GM19397 (cell line): ENCODE measurements around the gene PIGS.
"Not testable (repeated sequence)": the region's sequence is repeated elsewhere in the genome, so short reads cannot be mapped to it uniquely, and the experiment has no call there.

ENCODE experiments used
- ATAC-seq: cut with Tn5 transposase; IDR thresholded peaks from one replicate; pipeline ENCODE4 v1.9.1; 2021; ENCODE audit warnings: mild to moderate bottlenecking, moderate library complexity; ENCODE audit not compliant: unreplicated experiment

PIGS gene

DNA sequence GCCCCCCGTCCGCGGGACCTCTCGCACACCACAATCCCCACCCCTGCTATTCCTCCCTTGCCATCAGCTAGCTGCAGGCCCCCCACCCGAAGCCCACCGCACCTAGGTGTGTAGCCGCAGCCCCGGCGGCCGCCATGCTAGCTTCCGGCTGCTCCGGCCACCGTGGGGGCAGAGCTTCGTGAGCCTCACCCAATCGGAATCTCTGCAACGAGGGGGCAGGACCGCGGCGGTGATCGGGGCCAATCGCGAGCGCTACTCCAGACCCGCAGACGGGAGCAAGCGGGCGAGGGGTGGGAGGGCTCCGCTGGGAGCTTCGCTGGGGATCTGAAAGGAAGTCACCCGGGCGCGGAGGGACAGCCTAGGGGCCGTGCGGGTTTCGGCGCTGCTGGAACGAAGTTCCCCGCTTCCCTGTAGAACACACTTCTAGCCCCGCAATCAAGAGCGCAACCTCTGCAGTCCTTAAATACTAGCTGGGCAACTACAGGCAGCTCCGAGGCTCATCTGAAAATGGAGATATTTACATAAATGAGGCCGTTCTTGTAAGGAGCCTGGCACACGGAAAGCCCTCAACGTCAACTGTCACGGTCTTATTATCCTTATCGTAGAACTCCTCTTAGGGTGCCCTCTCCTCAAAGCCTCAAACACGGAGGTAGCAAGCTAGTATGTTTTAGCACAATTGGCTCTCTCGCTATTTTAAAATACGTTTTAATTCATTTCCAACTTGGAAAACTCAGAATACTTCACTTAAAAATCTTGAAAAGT lies at the start of gene PIGS:
PIGS (minus strand) TSS at position 164 of the 762 bp plus-strand sequence; CDS start at position 136, 28 bp downstream.
- peak; percentile 91 for ATAC-seq

DNA sequence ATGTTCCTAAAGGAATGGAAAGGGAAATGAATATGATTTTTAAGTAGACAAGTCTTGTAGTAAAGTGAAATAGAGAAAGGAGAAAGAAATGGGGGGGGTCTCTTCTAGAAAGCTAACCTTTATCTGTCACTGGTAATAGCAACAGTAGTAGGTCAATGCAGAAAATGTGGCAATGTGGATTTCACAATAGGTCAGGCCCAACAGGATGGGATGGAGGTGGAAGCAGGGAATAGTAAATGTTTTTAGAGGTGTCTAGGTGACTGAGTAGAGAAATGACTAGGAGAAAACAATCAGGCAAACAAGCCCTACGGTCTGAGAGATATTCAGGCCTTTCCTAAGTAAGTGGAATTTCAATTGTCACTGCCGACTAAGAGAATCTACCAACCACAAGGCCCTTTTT lies 48.7 kb upstream of the PIGS start:
- ATAC-seq, result no peak

DNA sequence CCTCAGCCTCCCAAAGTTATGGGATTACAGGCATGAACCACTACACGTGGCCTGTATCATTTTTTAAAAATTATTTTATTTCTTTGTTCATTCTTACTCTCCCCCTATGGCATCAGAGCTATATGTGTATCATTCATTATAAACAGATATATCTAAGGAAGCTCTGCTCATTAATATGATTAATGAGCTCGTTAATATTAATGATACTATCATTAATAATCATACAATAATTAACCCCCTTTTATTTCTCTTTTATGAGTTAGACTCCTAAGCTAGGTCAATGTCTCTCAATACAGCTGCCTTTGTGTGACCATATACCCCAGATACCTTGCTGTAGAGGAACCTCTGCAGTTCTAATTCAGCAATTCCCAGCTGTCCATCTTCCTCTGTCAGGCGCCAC lies 47.1 kb upstream of the PIGS start:
- ATAC-seq, result no peak

DNA sequence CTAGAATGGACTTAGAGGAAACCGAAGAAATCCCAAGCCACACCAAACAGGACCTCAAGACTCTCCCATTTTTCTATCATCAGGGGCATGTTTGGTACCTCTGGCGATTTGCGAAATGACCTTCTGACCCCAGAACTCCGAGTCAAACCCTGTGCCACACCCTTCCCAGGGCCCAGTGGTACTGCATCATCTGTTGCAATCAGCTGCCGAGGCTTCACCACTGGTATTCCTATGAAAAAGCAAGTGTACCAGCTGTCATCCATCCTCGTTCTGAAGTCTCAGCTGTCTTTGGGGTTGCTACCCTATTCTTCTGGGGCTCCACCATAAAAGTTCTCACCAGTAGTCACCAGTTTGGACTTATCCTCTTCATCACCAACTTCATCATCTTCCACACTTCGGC lies 45.0 kb upstream of the PIGS start:
- no peak for ATAC-seq

DNA sequence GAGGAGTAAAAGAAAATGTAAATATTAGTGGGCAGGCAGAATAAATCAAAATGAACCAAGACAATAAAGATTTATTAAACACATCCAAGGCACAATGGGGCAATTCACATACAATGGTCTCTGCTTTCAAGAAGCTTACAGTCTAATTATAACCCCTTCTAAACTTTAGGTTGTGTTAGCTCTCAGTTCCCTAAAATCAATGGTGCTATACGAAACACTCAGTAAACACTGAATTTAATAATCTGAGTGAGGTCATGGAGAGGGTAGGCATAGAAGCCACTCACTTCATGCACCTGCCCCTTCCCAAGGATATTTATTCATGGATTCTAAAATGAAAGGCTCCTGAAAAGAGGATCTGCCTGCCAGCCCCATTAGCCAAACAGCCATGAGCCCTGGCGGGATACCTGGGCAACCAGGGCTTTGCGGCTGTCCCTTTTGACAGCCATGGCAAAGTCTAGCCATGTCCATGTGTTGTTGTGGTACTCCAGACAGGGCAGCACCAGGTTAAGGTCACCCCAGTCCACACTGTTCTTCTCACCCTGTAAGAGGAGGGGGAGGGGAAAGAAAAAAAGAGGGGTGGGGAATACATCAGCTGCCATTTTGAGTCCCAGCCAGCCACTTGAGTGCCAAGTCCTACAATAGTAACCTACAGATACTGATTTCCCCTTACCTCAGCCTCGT lies 44.1 kb upstream of the PIGS start:
- no peak for ATAC-seq

DNA sequence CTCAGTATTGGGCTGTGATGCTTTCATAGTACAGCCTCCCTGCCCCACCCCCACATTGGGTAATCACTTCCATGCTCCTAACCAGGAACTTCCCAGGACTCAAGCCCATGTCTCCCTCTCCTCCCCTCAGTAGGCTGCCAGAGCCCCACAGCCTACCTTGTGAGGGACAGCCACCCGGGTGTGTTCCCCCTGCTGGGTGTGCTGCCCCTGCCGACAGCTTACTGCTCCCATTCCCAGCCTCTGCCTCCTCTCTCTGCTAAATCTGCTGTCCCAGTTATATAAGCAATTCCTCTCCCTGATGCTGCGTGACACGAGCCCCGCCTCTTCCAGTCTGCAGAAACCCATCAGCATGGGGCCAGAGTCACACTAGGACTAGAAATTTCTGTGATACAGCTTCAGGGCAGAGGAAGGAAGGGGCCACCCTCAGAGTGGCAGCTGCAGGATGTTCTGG lies 42.6 kb upstream of the PIGS start, which contains the start of gene RSKR:
RSKR (minus strand) TSS at position 255 of the 451 bp plus-strand sequence; CDS start at position 231, 24 bp downstream.
- no peak for ATAC-seq

DNA sequence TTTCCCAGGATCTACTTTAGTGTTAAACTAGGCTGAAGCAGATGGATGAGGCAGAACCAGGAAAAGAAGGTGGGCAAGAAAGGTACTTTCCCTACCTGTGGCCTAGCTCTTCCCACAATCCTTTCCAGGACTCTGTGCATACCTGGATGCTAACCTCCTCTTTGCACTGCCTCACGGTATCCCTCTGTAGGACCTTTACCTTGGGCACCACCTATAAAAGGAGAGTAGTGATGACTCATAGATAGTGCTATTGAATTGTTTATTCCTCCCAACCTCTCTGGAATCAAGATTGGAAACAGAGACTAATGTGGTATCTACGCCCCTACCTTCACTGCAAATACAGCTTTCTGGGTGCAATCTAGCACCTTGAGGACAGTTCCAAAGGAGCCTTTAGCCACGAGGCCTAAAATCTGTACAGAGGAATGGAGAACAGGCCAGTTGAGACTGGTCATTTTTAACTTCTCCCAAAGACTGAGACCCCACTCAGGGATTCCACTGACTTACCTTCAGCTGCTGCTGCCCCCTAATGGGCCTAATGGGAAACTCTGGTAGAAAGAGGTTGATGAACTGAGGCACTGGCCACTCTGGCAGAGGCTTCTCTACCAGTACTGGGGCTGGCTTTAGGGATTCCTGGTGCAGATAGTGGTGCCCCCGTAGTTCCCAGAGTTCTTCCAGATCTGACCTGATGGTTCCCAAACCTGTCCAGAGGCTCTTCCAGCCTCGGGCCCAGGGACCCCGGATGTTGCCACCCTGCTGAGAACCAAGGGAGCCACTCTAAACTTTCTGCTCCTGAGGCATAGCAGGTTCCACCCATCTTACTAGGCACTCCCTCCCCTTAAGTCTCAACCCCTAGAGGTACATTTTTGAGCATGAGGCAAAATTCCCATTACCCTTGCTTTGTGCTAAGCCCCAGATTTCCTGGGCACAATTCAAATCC lies 41.9 kb upstream of the PIGS start:
- no peak for ATAC-seq

DNA sequence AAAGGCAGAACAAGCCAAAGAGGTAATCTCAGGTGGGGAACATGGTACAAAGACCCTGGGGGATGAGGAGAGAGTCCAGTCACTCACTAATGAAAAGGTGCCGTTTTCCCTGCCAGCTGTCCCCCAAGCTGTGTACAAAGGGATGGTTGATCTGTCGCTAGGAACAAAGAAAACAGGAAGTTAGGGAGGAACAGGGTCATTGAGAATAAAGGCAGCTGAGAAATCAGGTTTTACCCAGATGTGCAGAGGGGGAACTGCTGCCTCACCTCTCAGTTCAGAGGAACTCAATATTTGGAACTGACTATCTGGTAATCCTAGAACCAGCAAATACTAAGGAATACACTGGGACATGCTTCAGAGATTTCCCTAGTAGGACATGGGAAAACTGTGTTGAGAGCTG lies 41.2 kb upstream of the PIGS start:
- ATAC-seq, result no peak

DNA sequence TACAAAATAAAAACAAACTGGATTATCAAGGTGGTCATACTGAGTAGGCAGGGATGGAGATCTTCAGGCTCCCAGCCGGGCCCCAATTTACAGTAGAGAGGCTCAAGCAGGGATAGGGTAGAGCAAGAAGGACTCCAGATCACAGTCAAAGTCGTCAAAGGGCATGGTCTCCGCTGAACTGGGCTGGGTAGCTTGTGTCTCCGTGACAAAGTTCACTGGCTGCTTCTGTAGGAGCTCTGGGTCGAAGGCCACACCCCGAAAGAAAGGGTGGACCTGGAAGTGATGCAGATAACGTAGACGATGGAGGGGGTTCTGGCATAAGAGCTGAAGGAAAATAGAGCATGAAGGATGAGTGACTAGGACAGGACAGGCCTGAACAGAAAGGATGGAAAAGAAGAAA lies 39.1 kb upstream of the PIGS start:
- no peak for ATAC-seq

DNA sequence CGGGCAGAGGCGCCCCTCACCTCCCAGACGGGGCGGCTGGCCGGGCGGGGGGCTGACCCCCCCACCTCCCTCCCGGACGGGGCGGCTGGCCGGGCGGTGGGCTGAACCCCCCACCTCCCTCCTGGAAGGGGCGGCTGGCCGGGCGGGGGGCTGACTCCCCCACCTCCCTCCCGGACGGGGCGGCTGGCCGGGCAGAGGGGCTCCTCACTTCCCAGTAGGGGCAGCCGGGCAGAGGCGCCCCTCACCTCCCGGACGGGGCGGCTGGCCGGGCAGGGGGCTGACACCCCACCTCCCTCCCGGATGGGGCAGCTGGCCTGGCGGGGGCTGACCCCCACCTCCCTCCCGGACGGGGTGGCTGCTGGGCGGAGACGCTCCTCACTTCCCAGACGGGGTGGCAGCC lies 32.7 kb upstream of the PIGS start:
- not testable (repeated sequence) for ATAC-seq

DNA sequence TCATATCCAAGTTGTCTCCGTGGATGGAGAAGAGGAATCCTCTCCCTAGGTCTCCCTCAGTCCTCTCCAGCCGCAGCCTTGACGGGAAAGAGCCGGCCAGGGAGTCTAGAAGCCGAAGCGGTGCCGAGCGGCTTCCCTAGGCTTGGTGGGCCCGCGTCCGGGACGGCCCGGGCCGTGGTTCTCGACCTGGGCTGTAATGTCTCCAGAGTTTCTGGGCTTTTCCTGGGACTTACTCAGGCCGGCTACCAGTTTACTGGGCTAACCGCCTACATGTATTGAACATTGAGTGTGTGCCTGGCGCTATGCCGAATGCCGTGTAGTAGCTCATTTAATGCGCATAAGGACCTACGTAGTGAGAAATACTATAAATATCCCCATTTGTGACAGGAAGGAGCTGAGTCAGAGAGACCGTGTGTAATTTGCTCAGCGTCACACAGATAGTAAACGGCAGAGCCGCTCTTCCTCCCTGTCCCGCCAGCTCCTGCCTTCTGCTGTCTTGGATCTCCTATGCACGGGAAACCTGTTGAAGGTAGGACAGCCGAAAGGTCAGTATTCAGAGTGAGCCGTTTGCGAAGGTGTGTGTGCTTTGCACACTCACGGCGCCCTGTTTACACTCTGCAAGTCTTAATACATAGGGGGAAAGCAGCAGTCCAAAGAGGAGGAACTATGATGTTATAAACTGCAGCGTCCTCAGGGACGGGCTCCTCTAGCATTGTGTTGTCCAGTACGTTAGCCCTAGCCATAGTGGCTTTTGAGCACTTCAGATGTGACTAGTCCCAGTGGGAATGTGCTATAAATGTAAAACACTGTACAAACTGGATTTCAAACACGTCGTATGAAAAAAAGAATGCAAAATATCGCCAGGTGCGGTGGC lies 28.2 kb upstream of the PIGS start:
- ATAC-seq, result peak; percentile 39

DNA sequence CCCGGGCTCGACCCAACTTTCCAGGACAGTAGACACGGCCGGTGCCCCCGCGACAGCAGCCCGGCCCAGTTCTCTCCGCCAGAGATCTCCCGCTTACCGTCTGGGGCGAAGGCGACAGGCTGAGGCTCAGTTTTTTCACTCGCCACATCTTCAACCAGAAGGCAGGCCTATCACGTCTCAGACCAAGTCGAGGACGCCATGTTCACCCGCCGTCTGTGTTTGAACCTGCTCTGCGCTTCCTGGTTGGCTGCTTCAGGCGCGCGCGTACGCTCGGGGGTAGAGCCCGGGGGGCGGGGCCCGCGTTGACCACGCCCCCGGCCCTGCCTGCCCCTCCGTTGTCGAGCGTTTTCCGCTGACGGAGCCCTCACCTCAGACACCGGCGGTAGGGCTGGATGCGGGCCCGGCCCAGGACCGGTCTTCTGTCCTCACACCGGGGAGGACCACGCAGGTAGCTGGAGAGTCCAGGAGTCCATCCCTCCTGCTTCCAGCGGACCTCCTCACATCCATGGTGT lies 27.5 kb upstream of the PIGS start, which contains the start of gene SPAG5:
SPAG5 (minus strand) TSS at position 227 of the 512 bp plus-strand sequence; CDS start at position 148, 79 bp downstream.
- peak; percentile 88 for ATAC-seq

DNA sequence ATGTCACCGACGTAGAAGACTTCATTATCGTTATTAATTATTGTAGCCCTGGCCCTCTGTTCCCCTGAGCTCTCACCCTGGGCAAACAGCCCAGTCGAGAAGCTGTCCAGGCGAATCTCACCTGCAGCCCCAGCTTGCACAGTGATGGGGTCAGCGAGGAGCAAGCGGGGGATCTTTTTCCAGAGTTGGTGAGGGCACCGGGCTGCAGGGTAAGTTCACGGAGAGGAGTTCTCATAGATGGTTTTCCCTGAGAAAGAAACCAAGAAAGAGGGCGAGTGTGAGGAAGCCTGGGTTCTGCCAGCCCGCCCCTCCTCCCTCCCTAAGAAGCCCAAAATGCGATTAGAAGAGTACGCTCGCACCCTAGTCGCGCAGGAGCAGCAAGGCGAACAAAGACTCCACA lies 27.1 kb upstream of the PIGS start:
- ATAC-seq, result no peak

DNA sequence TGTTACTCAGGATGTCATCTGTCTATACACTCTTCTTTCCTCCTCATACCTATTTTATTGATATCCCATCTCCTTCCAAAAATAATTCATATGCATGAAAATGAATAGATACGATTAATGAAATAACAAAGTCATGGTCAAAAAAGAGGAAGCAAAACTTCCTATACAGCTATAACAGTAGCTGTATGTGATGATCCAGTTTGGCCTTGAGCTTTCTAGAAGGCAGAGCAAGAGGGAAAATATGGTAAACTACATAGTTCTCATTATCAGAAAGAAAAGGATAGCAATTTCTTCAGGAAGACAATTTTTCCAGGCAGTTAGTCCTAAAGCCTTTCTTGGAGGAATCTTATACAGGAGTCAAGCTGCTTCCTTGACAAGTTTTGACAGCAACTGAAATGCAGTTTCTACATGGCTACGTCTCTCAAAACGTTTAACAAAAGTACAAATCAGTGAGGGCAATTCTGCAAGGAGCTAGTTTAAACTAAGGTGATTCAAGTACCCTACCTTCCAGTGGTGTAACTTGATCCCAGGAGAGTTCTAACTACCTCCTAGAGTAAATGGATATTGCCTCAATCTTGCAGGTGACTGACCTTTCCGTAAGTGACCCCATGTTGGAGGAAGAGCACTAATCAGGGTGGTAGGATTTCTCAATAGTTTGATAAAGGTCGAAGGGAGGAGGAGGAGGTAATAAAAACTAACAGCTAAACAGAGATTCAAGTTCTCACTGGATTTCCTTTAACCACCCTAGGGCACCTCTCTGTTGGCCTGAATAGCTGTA lies 26.5 kb upstream of the PIGS start:
- ATAC-seq, result no peak

DNA sequence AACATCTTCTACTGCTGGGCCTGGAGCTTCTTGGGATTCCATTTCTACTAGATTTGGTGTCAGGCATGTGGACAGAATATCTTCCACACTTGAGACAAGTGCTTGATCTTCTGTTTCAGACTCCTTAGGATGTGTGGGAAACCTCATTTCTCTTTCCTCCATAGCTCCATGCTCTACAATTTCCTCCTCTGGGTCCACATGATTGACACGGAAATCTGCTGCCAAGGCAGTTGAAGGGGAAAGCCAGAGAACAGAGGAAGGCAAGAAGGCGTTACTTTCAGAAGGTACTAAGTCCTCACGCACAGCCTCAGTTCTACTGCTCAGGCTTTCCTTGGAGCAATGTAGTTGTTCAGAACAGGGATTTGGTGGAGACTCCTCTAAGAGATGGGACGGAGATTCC lies 20.9 kb upstream of the PIGS start:
- ATAC-seq, result no peak

DNA sequence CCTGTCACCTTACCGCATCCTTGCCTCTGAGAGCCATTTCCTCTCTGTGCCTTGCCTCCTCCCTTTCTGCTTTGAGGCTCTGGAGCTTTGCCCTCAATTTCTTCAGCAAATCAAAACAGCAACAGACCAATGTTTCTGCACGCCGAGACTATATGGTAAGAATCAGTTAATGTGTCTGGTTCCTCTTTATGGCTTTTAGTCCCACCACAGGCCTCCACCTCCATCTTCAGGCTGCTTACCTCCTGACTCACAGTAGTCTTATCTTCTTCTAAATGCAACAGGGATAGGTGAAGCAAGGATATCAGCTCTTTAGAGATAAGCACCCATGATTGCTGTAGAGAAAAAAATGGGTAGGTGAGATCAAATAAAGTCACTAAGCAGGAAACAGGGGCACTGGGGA lies 14.5 kb upstream of the PIGS start:
- no peak for ATAC-seq

DNA sequence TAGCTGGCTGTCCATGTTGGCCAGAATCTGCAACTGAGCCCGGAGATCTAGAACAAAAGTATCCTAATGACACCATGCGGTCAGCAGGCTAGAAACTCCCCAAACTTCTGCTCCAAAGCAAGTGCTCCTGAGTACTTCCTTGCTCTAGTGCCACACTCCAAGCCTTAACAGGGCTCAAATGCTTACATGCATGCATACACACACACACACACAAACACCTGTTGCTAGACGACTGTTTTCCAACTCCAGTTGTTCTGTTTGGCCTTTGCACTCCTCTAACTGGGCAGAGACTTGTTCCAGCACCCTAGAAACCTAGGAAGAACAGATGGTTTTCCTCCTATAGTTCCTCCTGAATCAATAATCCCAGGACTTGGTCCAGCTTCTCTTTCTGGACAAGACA lies 13.1 kb upstream of the PIGS start:
- no peak for ATAC-seq

DNA sequence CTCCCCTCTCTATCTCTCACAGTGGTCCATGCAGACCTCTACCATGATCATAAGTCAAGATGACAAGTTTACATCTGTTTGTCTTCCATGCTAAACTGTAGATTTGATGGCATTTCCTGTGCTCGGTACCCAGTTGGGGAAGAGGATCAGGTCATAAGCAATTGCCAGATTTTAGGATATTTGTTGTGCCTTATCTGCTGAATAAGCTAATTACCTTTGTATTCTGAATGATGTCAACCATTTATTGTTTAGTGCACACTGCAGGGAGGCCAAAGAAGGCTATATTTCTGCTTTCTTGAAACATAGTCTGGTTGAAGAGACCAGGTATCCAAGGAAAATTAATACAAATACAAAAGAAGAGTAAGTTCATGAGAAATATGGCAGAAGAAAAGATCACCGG lies 11.2 kb upstream of the PIGS start:
- no peak for ATAC-seq

DNA sequence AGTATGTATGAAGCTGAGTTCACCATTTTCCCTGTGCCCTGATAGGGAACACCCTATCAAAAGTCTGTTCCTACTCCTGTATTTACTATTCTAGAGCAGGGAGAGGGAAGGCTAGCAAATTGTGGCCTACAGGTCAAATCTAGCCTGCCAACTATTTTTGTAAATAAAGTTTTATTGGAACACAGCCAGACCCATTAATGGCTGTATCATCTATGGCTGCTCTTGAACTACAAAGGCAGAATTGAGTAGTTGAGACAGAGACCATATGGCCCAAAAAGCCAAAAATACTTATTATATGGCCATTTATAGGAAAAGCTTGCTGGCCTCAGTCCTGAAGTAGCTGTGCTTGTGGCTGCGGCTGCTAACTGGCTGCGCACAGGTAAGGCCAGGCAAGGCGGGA lies 9.6 kb upstream of the PIGS start:
- ATAC-seq, result no peak
